K562 (cell line): ENCODE results near the gene VDAC1. TPM values are rescaled to one million over a fixed set of nuclear protein-coding genes. Genes with fewer than 3 reads are reported as not detected.
A peak's percentile ranks its signal among the peaks of the same experiment; 100 is the strongest.

Experiments
- ATF6 ChIP-seq: sonication (generic); formaldehyde crosslinking; IDR thresholded peaks from 2 replicates; pipeline ENCODE4 v1.4.0; 2020; ENCODE audit warnings: mild to moderate bottlenecking, missing genetic modification reagents
- BDP1 ChIP-seq: IDR thresholded peaks from 3 replicates; pipeline ENCODE4 v1.6.1; 2011; ENCODE audit not compliant: insufficient read length, insufficient read depth
- CBFA2T2 ChIP-seq: fragments of 450-650 bp; conservative IDR thresholded peaks from 2 replicates; pipeline ENCODE4 v1.6.1; 2017; ENCODE audit warnings: mild to moderate bottlenecking
- FOSL1 ChIP-seq: fragments of 200-800 bp; sonication (Bioruptor generic); conservative IDR thresholded peaks from 2 replicates; pipeline ENCODE4 v1.6.1; 2016; ENCODE audit warnings: missing genetic modification characterization, missing compliant biosample characterization
- PHF8 ChIP-seq: fragments of 200-600 bp; sonication (generic); IDR thresholded peaks from 2 replicates; pipeline ENCODE4 v1.6.1; 2012; ENCODE audit warnings: mixed run types, mild to moderate bottlenecking, inconsistent platforms, low read length, moderate library complexity, borderline replicate concordance
- RFX5 ChIP-seq: IDR thresholded peaks from 2 replicates; pipeline ENCODE4 v1.6.1; 2011; ENCODE audit warnings: low read depth, mild to moderate bottlenecking, improper control_type of control experiment, low read length
- SMARCB1 ChIP-seq: IDR thresholded peaks from 2 replicates; pipeline ENCODE4 v1.6.1; 2011; ENCODE audit warnings: improper control_type of control experiment, low read depth; ENCODE audit not compliant: insufficient read length
- TRIM25 ChIP-seq: fragments of 450-650 bp; IDR thresholded peaks from 2 replicates; pipeline ENCODE4 v1.7.0; 2016; ENCODE audit warnings: borderline replicate concordance
- ZFX ChIP-seq: sonication (generic); formaldehyde crosslinking; IDR thresholded peaks from 2 replicates; pipeline ENCODE4 v1.8.0; 2022; ENCODE audit warnings: mild to moderate bottlenecking, missing genetic modification reagents, moderate library complexity
- ZNF586 ChIP-seq: fragments of 450-650 bp; formaldehyde crosslinking; conservative IDR thresholded peaks from 2 replicates; pipeline ENCODE4 v1.4.0; 2020; ENCODE audit warnings: mild to moderate bottlenecking, moderate library complexity
- ZNF780A ChIP-seq: fragments of 250-450 bp; sonication (Bioruptor Pico); IDR thresholded peaks from 2 replicates; pipeline ENCODE4 v1.5.0; 2021; ENCODE audit warnings: mild to moderate bottlenecking
- polyA plus RNA-seq, 8 experiments: library from polyadenylated mRNA; depleted of rRNA in 4 of 8; stranded (reverse) in 5 of 8; unstranded in 3 of 8; fragments of >200 nt; fragmentation: Nextera tagmentation in 2 of 8; fragmentation: Illumina TruSeq in 1 of 8; extraction: Ambion mirVana in 2 of 8; extraction: Trizol in 1 of 8; gene quantifications; 2 replicates each; pipeline versions ENCODE4 v1.2.1 to v1.2.3, GENCODE V29; 2011 to 2014; ENCODE audit warnings: inconsistent platforms in 1 of 8, missing spikeins in 1 of 8
- total RNA-seq, 7 experiments: library from RNA; depleted of rRNA in 6 of 7; stranded (reverse); fragments of >200 nt in 6 of 7; fragmentation: Illumina TruSeq in 2 of 7; extraction: Trizol in 2 of 7; gene quantifications; 2 replicates each; pipeline versions ENCODE4 v1.2.1 to v1.2.3, GENCODE V29; 2011 to 2021; ENCODE audit warnings: low replicate concordance in 1 of 7
- TF ChIP-seq, protein P1 (sequence below): fragments of 250-450 bp; sonication (Bioruptor Pico); IDR thresholded peaks from 2 replicates; pipeline ENCODE4 v1.5.0; 2021

The VDAC1 gene
- total and polyA plus RNA-seq, 9 of the 15 experiments (the other 6 are each of a cell fraction or from before 2014, with no cell fraction given), result 168 to 366 (median 293) TPM

DNA sequence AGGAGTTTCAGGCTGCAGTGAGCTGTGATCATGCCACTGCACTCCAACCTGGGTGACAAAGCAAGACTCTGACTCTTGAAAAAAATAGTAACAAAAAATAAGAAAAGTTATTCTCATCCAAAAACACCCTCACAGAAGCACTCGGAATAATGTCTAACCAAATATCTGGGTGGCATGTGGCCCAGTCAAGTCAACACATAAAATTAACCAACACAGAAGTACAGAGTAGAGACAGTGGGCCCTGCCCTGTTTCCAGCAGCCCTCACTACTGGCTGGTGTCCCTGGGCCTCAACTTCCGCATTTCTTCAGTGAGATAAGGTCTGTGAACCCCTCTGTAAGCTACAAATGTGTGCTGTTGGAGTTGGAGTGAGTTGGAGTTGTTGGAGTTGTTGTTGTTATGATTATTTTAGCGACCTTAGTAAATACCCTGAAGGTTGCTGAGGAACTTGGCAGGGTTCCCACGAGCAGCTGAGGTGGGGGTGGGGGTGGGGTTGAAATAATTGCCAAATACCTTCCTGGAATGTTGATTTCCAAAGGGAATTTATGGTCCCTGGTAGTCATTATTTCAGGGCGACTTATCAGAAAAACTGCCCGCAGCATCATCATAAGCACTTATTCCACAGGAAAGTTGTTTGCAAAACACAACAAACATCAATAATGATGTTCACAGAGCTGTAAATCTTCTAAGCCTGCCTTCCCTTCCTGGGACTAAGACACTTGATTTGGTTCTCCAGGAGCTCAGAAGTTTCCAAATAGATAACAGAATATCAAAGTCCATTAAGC is 66.5 kb downstream of the VDAC1 start (continued):
- TF ChIP-seq ATF6 (no peak), CBFA2T2 (no peak), BDP1 (no peak), RFX5 (no peak), FOSL1 (tag) (peak; percentile 34; the same call in 1 of the 2 replicates), TRIM25 (no peak), PHF8 (peak; percentile 22; the same call in 1 of the 2 replicates), SMARCB1 (no peak), ZNF586 (CRISPR knock-in tag) (no peak), ZFX (peak; percentile 64), ZNF780A (CRISPR knock-in tag) (no peak)
- TF ChIP-seq, protein P1, sequence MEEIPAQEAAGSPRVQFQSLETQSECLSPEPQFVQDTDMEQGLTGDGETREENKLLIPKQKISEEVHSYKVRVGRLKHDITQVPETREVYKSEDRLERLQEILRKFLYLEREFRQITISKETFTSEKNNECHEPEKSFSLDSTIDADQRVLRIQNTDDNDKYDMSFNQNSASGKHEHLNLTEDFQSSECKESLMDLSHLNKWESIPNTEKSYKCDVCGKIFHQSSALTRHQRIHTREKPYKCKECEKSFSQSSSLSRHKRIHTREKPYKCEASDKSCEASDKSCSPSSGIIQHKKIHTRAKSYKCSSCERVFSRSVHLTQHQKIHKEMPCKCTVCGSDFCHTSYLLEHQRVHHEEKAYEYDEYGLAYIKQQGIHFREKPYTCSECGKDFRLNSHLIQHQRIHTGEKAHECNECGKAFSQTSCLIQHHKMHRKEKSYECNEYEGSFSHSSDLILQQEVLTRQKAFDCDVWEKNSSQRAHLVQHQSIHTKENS (CRISPR knock-in tag), result no peak
